Effector CD4-positive, alpha-beta T cell (primary cell): Measurements from ENCODE around the gene SETD7.

ENCODE experiments used
- DNase-seq: peaks from one replicate; pipeline ENCODE4 v3.0.0-alpha.2; 2020

SETD7 gene

GRCh38 chr4:139547979-139548378, 8.0 kb downstream of the SETD7 start:
- DNase-seq, result no peak

- no peak for DNase-seq
Measured at GRCh38 chr4:139540632-139541031, 15.4 kb downstream of the SETD7 start.

GRCh38 chr4:139540161-139540560, 15.9 kb downstream of the SETD7 start:
- no peak for DNase-seq

GRCh38 chr4:139537292-139537691, 18.7 kb downstream of the SETD7 start:
- DNase-seq, result no peak

GRCh38 chr4:139535871-139536234, 20.2 kb downstream of the SETD7 start:
- no peak for DNase-seq

GRCh38 chr4:139535228-139535870, 20.7 kb downstream of the SETD7 start:
- no peak for DNase-seq

GRCh38 chr4:139534287-139534950, 21.6 kb downstream of the SETD7 start:
- DNase-seq, result no peak

- DNase-seq, result no peak
Measured at GRCh38 chr4:139533511-139533910, 22.5 kb downstream of the SETD7 start.

GRCh38 chr4:139532947-139533346, 23.1 kb downstream of the SETD7 start:
- DNase-seq, result no peak

GRCh38 chr4:139530833-139531427, 25.1 kb downstream of the SETD7 start:
- DNase-seq, result peak; percentile 55

- no peak for DNase-seq
Measured at GRCh38 chr4:139528377-139529005, 27.5 kb downstream of the SETD7 start.

GRCh38 chr4:139526928-139527327, 29.1 kb downstream of the SETD7 start:
- DNase-seq, result no peak

GRCh38 chr4:139525414-139525813, 30.6 kb downstream of the SETD7 start:
- no peak for DNase-seq

GRCh38 chr4:139524062-139524631, 31.9 kb downstream of the SETD7 start:
- no peak for DNase-seq

- DNase-seq, result no peak
Measured at GRCh38 chr4:139523076-139523475, 32.9 kb downstream of the SETD7 start.

GRCh38 chr4:139522457-139522856, 33.6 kb downstream of the SETD7 start:
- no peak for DNase-seq

- DNase-seq, result no peak
Measured at GRCh38 chr4:139521754-139522401, 34.1 kb downstream of the SETD7 start.

GRCh38 chr4:139515531-139515958, 40.5 kb downstream of the SETD7 start:
- DNase-seq, result no peak

GRCh38 chr4:139514382-139515059, 41.5 kb downstream of the SETD7 start:
- DNase-seq, result no peak

GRCh38 chr4:139511320-139511719, 44.7 kb downstream of the SETD7 start:
- DNase-seq, result no peak

- no peak for DNase-seq
Measured at GRCh38 chr4:139509727-139510410, 46.1 kb downstream of the SETD7 start.
